ENCODE data around the gene SLC18A2. TPM values are rescaled to one million over a fixed set of nuclear protein-coding genes. Genes with fewer than 3 reads are reported as not detected.

The SLC18A2 gene
- polyA plus RNA-seq, 3 donors, result 0.14 TPM; not detected in 2

DNA sequence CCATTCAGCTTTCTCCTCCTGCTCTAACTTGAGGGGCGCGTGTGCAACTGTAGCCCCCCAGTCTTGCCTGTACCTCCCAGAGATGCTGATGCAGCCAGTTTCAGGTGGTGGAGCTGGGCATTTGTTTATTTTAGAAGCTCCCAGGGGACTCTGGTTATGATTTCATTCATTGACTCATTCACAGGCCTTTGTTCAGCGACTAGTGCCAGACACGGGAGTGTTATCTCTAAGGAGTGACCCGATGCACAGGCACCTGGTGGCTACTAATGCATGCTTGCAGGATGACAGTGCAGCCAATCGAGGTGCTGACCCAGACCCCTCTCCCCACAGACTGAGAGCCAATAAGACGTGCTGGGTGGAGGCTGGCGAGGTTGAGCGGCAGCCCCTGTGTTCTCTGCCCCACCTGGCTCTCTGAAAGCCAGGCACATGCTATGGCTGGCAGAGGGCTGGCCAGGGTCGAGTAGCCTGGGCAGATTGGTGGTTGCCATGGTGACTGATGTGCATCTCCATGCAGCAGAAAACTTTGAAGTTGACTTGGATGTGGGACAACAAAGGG lies 19.7 kb upstream of the SLC18A2 start:
- Histone ChIP-seq H3K27ac (ENCODE audit: low read depth in 1 of 2, low read length in 2 of 2) (no peak overlapping the region), H3K79me2 (ENCODE audit: insufficient read depth, low read length) (no peaks in the 10 kb centered on the region), H3K36me3 (replicated peaks in 1 of 2; ENCODE audit: control insufficient read depth in 1 of 2, insufficient read depth in 2 of 2, low read length in 2 of 2) (no peaks in the 10 kb centered on the region), H3K9ac (ENCODE audit: insufficient read depth, low read length, poor library complexity, severe bottlenecking) (no peak overlapping the region), H4K20me1 (ENCODE audit: insufficient read depth, low read length) (no peaks in the 10 kb centered on the region), H3K9me3 (replicated peaks in 1 of 2; ENCODE audit: control insufficient read depth in 1 of 2, insufficient read depth in 1 of 2, low read length in 2 of 2) (no peaks in the 10 kb centered on the region), H3K4me3 (replicated peaks in 1 of 3; ENCODE audit: low read depth in 2 of 3, low read length in 3 of 3) (no peak overlapping the region), H3K27me3 (ENCODE audit: control insufficient read depth in 2 of 2, insufficient read depth in 2 of 2, low read length in 2 of 2) (peaks cover 0 to 17% of the 10 kb centered on the region in 2 donors), H2AFZ (ENCODE audit: insufficient read depth, low read depth, low read length, poor library complexity, severe bottlenecking) (no peak overlapping the region), H3K4me1 (ENCODE audit: control insufficient read depth in 1 of 2, insufficient read depth in 2 of 2, low read length in 2 of 2) (peaks cover 12 to 13% of the 10 kb centered on the region in 2 donors), H3K4me2 (replicated peaks; ENCODE audit: extremely low read depth, low read length, poor library complexity, severe bottlenecking) (no peak overlapping the region)
- intact Hi-C loops (cut with micrococcal nuclease), result loop anchor here in 1 of 2 donors (10.0 kb wide), 1 partner anchor 104 kb away; no protein-coding TSS in a partner anchor
- Mint-ChIP-seq H3K27me3 (ENCODE audit: low read depth in 3 of 3) (peaks cover 16 to 40% (median 36%) of the 10 kb centered on the region in 3 donors), H3K36me3 (no peaks in the 10 kb centered on the region), H3K9me3 (peaks cover 0 to 5% (median 2%) of the 10 kb centered on the region in 7 donors), H3K4me1 (peaks cover 13% of the 10 kb centered on the region), H3K4me3 (no peak overlapping the region), H3K27ac (no peak overlapping the region)
- DNase-seq, result no peak
- WGBS (ENCODE audit: insufficient coverage), result 86% methylated on average over 8 of the region's 10 CpGs
- TF ChIP-seq, protein P1, sequence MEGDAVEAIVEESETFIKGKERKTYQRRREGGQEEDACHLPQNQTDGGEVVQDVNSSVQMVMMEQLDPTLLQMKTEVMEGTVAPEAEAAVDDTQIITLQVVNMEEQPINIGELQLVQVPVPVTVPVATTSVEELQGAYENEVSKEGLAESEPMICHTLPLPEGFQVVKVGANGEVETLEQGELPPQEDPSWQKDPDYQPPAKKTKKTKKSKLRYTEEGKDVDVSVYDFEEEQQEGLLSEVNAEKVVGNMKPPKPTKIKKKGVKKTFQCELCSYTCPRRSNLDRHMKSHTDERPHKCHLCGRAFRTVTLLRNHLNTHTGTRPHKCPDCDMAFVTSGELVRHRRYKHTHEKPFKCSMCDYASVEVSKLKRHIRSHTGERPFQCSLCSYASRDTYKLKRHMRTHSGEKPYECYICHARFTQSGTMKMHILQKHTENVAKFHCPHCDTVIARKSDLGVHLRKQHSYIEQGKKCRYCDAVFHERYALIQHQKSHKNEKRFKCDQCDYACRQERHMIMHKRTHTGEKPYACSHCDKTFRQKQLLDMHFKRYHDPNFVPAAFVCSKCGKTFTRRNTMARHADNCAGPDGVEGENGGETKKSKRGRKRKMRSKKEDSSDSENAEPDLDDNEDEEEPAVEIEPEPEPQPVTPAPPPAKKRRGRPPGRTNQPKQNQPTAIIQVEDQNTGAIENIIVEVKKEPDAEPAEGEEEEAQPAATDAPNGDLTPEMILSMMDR (IDR thresholded peaks at IDR 0.05), result no peak

GRCh38 chr10:117222552-117222951 lies 18.4 kb upstream of the SLC18A2 start:
- H3K27ac ChIP-seq (ENCODE audit: low read depth in 1 of 2, low read length in 2 of 2), result no peak overlapping the region
- Mint-ChIP-seq H3K4me1 (peaks cover 4% of the 10 kb centered on the region), H3K9me3 (peaks cover 0 to 5% (median under 1%) of the 10 kb centered on the region in 7 donors), H3K27ac (no peak overlapping the region), H3K36me3 (no peaks in the 10 kb centered on the region), H3K27me3 (ENCODE audit: low read depth in 3 of 3) (peaks cover 13 to 30% (median 22%) of the 10 kb centered on the region in 3 donors), H3K4me3 (no peak overlapping the region)
- intact Hi-C loops (cut with micrococcal nuclease), result loop anchor here in 1 of 2 donors (10.0 kb wide), 1 partner anchor 102 kb away; no protein-coding TSS in a partner anchor
- H3K9me3 ChIP-seq (replicated peaks in 1 of 2; ENCODE audit: control insufficient read depth in 1 of 2, insufficient read depth in 1 of 2, low read length in 2 of 2), result no peaks in the 10 kb centered on the region
- H4K20me1 ChIP-seq (ENCODE audit: insufficient read depth, low read length), result no peaks in the 10 kb centered on the region
- H3K79me2 ChIP-seq (ENCODE audit: insufficient read depth, low read length), result no peaks in the 10 kb centered on the region
- no peak overlapping the region for H2AFZ ChIP-seq (ENCODE audit: insufficient read depth, low read depth, low read length, poor library complexity, severe bottlenecking)
- no peaks in the 10 kb centered on the region for H3K36me3 ChIP-seq (replicated peaks in 1 of 2; ENCODE audit: control insufficient read depth in 1 of 2, insufficient read depth in 2 of 2, low read length in 2 of 2)
- WGBS (ENCODE audit: insufficient coverage), result 83% methylated on average over 1 of the region's 5 CpGs
- H3K27me3 ChIP-seq (ENCODE audit: control insufficient read depth in 2 of 2, insufficient read depth in 2 of 2, low read length in 2 of 2), result peaks cover 0 to 6% of the 10 kb centered on the region in 2 donors
- no peak overlapping the region for H3K4me2 ChIP-seq (replicated peaks; ENCODE audit: extremely low read depth, low read length, poor library complexity, severe bottlenecking)
- H3K9ac ChIP-seq (ENCODE audit: insufficient read depth, low read length, poor library complexity, severe bottlenecking), result no peak overlapping the region
- TF ChIP-seq, protein P1 (IDR thresholded peaks at IDR 0.05), result no peak
- no peak for DNase-seq
- peaks cover 0 to under 1% of the 10 kb centered on the region in 2 donors for H3K4me1 ChIP-seq (ENCODE audit: control insufficient read depth in 1 of 2, insufficient read depth in 2 of 2, low read length in 2 of 2)
- H3K4me3 ChIP-seq (replicated peaks in 1 of 3; ENCODE audit: low read depth in 2 of 3, low read length in 3 of 3), result no peak overlapping the region
